SH-SY5Y (cell line): Measurements from ENCODE around the gene CLSTN1.

Experiments used
- GATA2 ChIP-seq: IDR thresholded peaks from 2 replicates; pipeline ENCODE4 v1.6.1; 2011; ENCODE audit warnings: mild to moderate bottlenecking, low read depth, low read length
- GATA3 ChIP-seq: IDR thresholded peaks from 2 replicates; pipeline ENCODE4 v1.6.1; 2011; ENCODE audit warnings: low read depth, mild to moderate bottlenecking, low read length, moderate library complexity

DNA sequence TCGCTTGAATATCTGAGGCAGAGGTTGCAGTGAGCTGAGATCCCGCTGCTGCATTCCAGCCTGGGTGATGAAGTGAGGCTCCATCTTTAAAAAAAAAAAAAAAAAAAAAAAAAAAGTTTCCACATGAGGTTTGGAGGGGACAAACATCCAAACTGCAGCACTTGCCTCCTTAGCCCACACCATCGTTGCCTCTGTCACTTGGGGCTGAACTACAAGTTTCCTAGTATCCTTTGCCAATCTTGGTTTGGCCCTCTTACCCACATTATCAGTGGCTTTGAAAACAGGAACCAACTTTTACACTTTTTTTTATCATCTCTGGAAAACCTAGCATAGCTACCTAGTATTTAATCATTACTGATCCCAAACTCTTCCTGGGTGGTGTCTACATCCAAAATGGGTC lies 59.2 kb downstream of the CLSTN1 start:
- TF ChIP-seq GATA2 (no peak), GATA3 (no peak)
